AG09319 (cell line): ENCODE results near the gene TKFC.
A peak's percentile ranks its signal among the peaks of the same experiment; 100 is the strongest.

Experiments used
- DNase-seq: peaks from one replicate; pipeline ENCODE4 v3.0.0-alpha.2; 2010; ENCODE audit warnings: low read depth; ENCODE audit errors: extremely low read depth
- TF ChIP-seq, protein P1 (sequence below): IDR thresholded peaks from 2 replicates; pipeline ENCODE4 v1.5.1; 2011; ENCODE audit warnings: low read depth, mild to moderate bottlenecking, inconsistent platforms, low read length, moderate library complexity

TKFC gene

DNA sequence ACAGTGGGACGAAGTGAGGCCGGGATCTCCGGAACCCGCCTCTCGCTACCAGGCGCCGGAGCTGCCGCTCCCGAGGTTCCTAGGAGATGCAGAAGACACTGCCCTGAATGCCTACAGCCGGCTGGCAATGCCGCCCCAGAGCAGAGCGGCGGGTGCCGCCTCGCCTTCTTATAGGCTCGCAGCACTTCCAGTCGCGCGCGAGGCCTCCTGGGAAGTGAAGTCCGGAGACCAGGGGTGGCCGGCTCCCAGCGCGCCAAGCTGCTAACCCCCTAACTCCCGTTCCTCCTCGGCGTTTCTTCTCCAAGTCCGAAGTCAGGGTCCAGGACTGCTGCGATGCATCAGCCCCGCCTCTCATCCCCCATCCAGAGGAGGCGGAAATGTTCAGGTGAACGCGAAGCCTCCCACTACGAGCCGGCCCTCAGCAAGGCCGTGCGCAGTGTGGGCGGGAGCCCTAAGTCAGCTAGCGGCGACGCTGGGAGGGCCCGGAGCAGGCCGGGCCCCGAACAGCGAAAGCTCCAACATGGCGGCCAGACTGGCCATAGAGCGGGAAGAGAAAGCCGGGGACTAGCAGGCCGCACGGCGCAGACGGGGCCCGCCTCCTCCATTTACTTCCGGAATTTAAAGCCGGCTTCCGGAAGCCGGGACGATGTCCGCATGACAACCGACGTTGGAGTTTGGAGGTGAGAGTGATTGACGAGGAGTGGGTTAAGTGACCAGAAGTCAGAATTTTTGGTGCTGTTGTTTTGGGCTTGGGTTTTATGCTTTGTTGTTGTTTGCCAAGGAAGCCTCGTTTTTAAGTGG, 28.9 kb downstream of the TKFC start, which contains the start of the genes CYB561A3 and TMEM138:
CYB561A3 (minus strand) TSS at position 142 of the 801 bp plus-strand sequence. CDS start 5,169 bp downstream, outside the sequence.
TMEM138 (plus strand) TSS at position 634 of the 801 bp plus-strand sequence. CDS start 2,017 bp downstream, outside the sequence.
- TF ChIP-seq, protein P1, sequence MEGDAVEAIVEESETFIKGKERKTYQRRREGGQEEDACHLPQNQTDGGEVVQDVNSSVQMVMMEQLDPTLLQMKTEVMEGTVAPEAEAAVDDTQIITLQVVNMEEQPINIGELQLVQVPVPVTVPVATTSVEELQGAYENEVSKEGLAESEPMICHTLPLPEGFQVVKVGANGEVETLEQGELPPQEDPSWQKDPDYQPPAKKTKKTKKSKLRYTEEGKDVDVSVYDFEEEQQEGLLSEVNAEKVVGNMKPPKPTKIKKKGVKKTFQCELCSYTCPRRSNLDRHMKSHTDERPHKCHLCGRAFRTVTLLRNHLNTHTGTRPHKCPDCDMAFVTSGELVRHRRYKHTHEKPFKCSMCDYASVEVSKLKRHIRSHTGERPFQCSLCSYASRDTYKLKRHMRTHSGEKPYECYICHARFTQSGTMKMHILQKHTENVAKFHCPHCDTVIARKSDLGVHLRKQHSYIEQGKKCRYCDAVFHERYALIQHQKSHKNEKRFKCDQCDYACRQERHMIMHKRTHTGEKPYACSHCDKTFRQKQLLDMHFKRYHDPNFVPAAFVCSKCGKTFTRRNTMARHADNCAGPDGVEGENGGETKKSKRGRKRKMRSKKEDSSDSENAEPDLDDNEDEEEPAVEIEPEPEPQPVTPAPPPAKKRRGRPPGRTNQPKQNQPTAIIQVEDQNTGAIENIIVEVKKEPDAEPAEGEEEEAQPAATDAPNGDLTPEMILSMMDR = no peak
- peak; percentile 79 for DNase-seq

DNA sequence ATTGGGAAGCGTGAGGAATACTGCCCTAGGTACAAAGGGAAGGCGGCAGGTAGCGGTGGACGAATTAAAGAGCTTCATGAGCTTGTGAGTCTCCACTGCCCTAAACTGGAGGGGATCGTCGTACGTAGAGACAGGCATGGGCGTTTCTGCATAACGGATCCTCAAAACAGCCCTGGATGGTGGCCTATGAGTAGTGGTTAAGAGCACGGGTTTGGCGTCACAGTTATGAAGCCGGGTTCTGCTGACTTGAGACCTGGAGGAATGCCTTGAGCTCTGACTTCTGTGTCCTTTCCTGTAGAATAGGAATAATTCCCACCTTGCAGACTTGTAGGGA, 29.5 kb downstream of the TKFC start:
- TF ChIP-seq, protein P1 = no peak
- no peak for DNase-seq

DNA sequence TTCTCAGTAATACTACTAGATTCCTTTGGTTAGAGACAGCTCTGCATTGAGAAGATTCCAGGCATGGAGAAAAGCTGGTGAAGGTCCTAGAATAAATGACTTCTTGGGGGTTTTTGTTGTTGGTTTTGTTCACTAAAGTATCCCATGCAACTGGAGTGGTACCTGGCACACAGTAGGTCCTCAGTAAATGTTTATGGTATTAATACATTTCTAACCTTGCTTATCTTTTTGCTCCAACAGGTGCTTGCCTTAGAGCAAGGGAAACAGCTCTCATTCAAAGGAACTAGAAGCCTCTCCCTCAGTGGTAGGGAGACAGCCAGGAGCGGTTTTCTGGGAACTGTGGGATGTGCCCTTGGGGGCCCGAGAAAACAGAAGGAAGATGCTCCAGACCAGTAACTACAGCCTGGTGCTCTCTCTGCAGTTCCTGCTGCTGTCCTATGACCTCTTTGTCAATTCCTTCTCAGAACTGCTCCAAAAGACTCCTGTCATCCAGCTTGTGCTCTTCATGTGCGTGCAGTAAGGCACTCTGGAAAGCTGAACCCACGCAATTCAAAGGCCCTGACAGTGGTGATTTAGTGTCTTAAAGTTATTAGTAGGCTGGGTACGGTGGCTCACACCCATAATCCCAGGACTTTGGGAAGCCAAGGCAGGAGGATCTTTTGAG, 31.1 kb downstream of the TKFC start:
- TF ChIP-seq, protein P1 = no peak
- no peak for DNase-seq

DNA sequence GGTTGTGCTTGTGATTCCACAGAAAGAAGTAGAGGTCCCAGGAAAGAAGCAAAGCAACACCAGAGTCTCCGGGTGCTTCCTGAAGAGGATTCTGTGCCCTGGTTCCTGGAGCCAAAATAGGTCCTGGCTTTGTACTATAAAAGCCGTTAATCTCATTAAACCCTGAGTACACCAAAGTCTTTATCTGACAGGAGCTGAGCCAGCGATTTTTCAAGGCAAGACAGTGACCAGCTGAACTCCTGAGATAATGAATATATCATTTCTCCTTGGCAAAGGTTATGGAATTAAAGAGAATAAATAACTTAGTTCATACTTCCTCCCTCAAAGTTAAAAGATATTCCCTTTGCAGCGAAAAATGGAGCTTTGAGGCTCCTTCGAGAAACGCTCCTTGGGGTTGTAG, 34.4 kb downstream of the TKFC start:
- TF ChIP-seq, protein P1 = no peak
- DNase-seq = no peak

DNA sequence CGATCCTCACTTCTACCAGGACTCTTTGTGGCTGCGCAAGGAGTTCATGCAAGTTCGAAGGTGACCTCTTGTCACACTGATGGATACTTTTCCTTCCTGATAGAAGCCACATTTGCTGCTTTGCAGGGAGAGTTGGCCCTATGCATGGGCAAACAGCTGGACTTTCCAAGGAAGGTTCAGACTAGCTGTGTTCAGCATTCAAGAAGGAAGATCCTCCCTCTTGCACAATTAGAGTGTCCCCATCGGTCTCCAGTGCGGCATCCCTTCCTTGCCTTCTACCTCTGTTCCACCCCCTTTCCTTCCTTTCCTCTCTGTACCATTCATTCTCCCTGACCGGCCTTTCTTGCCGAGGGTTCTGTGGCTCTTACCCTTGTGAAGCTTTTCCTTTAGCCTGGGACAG, 35.6 kb downstream of the TKFC start:
- DNase-seq = no peak
- TF ChIP-seq, protein P1 = no peak

DNA sequence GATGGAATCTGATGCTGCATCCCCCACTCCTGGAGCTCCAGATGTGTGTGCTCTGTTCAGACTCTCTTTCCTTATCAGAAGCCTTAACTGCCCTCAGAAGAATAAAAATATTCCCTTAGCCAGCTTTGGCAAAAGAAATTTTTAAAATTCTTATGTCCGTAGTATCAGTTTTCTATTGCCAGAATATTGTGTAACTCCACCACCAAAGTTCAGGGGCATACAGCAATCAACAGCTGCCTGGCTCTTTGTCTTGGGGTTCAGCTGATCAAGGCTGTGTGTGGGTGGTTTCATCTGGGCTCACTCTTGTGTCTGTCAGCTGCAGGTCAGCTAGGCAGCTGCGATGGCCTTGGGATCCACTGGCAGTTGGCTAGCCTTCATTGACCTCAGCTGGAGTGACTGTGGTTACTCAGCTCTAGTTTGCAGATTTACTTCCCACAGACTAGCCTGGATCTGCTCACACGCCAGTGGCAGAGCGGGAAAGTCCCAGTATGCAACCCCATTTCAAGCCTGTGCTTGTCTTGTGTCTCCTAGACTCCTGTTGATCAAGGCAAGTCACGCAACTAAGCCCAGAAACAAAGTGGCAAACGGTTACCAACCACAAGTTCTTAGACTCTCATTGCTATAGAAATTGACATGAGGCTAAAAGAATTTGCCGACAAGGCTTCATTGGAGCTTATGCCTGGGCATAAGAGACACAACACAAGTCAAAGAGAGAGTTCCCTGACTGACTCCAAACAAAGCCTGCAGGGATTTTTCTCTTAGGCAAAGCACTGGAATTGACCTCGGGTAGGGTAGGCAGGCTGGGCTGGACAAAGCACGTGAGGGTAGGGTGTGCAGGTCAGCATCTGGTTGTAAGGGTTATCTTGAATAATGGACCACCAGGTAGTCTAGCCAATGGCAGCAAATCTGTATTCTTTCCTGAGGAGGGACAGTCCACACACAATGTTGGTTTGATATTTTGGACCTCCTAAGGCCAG, 36.6 kb downstream of the TKFC start:
- TF ChIP-seq, protein P1 = no peak
- DNase-seq = peak; percentile 97
